Measurements from ENCODE around the gene AGAP3.

DNA sequence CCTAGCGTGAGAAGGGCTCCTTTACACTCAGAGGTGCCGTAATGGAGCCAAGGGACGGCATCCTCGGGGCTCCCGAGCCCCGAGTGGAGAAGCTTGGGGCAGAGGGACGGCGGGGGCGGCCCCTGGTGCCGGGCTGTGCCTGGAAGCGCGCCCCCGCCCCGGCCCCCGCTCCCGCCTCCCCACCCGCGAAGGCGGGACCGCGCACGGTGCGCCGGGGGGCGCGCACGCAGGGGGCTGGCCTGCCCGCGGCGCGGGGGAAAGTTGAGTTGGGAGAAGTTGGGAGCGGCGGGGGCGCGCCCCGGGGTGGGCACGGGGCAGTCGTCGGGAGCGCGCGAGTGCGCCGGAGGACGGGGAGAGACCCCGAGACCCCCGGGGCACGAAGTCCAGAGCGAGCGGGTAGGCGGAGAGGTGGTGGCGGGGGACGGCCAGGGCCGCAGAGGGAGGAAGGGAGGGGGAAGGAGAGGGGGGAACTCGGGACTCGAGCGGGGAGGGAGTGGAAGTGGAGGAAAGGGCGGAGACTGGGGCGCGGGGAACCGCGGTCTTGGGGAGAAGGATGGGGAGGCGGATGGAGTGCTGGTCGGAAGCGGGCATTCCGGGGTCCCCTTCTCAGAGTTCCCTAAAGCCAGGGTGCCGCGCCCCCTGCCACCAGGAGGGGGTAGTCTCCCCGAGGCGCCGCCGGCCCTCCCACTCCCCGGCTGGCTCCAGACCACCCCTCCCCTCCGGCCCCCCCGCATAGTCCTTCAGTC lies 26.7 kb upstream of the AGAP3 start, which contains the start of gene SLC4A2:
- TF ChIP-seq TAF1 (IDR thresholded peaks at IDR 0.05; ENCODE audit: borderline replicate concordance, insufficient read depth, low read length) (peak; percentile 46; the same call in 1 of the 2 replicates), SIN3A (IDR thresholded peaks at IDR 0.05; ENCODE audit: borderline replicate concordance, insufficient read depth, low read length) (no peak)

Data from PFSK-1 (cell line).